H1 (cell line): ENCODE measurements around the gene NFKBIZ. TPM values are rescaled to one million over a fixed set of nuclear protein-coding genes. Genes with fewer than 3 reads are reported as not detected.

ENCODE experiments used
- BCL11A ChIP-seq, 2 experiments: IDR thresholded peaks; one replicate each; pipeline ENCODE4 v1.6.1; 2011; ENCODE audit warnings: low read depth in 2 of 2, low read length in 2 of 2, mild to moderate bottlenecking in 2 of 2
- CBX8 ChIP-seq: fragments of 300-800, 300-1000 bp; sonication (generic); IDR thresholded peaks from 2 replicates; pipeline ENCODE4 v1.7.1; 2016; ENCODE audit warnings: low read depth, low read length, borderline replicate concordance
- CEBPB ChIP-seq: IDR thresholded peaks from 2 replicates; pipeline ENCODE4 v1.6.1; 2012; ENCODE audit warnings: low read depth, low read length
- EGR1 ChIP-seq: IDR thresholded peaks from 2 replicates; pipeline ENCODE4 v1.6.1; 2011; ENCODE audit warnings: low read depth, low read length, borderline replicate concordance
- EZH2 ChIP-seq: fragments of 200-600 bp; sonication (generic); IDR thresholded peaks from 2 replicates; pipeline ENCODE4 v1.7.1; 2012; ENCODE audit warnings: low read depth, mild to moderate bottlenecking, moderate library complexity, low read length, inconsistent platforms; ENCODE audit not compliant: severe bottlenecking
- KDM1A ChIP-seq: fragments of 200-600, 300-600 bp; sonication (generic); IDR thresholded peaks from 2 replicates; pipeline ENCODE4 v1.7.1; 2016; ENCODE audit warnings: mild to moderate bottlenecking, low read length, borderline replicate concordance
- KDM4A ChIP-seq: IDR thresholded peaks from one replicate; pipeline ENCODE4 v1.7.1; 2012; ENCODE audit warnings: low read depth, mild to moderate bottlenecking, moderate library complexity, low read length, inconsistent platforms; ENCODE audit not compliant: severe bottlenecking
- KDM5A ChIP-seq: fragments of 200-600 bp; IDR thresholded peaks from 2 replicates; pipeline ENCODE4 v1.7.1; 2012; ENCODE audit warnings: mild to moderate bottlenecking, low read length, inconsistent platforms, mixed read lengths
- NANOG ChIP-seq: IDR thresholded peaks from 2 replicates; pipeline ENCODE4 v1.6.1; 2011; ENCODE audit warnings: low read length, low read depth, mild to moderate bottlenecking, inconsistent platforms; ENCODE audit not compliant: insufficient read depth, poor library complexity, severe bottlenecking
- RAD21 ChIP-seq, 2 experiments: IDR thresholded peaks in 1 of 2; conservative IDR thresholded peaks in 1 of 2; 2 replicates each; pipeline ENCODE4 v1.6.1; 2011; ENCODE audit warnings: low read depth in 2 of 2, low read length in 2 of 2, improper control_type of control experiment in 1 of 2, inconsistent platforms in 1 of 2, mild to moderate bottlenecking in 1 of 2, moderate library complexity in 1 of 2
- RXRA ChIP-seq: IDR thresholded peaks from 2 replicates; pipeline ENCODE4 v1.6.1; 2011; ENCODE audit warnings: low read depth, mild to moderate bottlenecking, low read length, moderate library complexity; ENCODE audit not compliant: insufficient read depth
- SIX5 ChIP-seq: IDR thresholded peaks from 2 replicates; pipeline ENCODE4 v1.6.1; 2011; ENCODE audit warnings: mild to moderate bottlenecking, low read depth, low read length
- TAF1 ChIP-seq: IDR thresholded peaks from 2 replicates; pipeline ENCODE4 v1.6.1; 2011; ENCODE audit warnings: mild to moderate bottlenecking, low read depth, low read length
- TAF7 ChIP-seq: optimal IDR thresholded peaks from 2 replicates; pipeline ENCODE3; 2011; ENCODE audit warnings: low read depth, mild to moderate bottlenecking, inconsistent platforms, low read length, moderate library complexity, borderline replicate concordance
- TCF12 ChIP-seq: IDR thresholded peaks from 2 replicates; pipeline ENCODE4 v1.6.1; 2011; ENCODE audit warnings: low read depth, mild to moderate bottlenecking, low read length
- polyA plus RNA-seq, 7 experiments: library from polyadenylated mRNA; depleted of rRNA in 3 of 7; stranded (reverse) in 5 of 7; unstranded in 2 of 7; fragments of >200 nt in 5 of 7; fragments of 200-250 nt in 2 of 7; gene quantifications; 1 replicate in 5 of 7; 2 replicates in 1 of 7; 4 replicates in 1 of 7; pipeline versions ENCODE4 v1.2.1 to v1.2.3, GENCODE V29; 2011 to 2013; ENCODE audit warnings: missing spikeins in 2 of 7, mixed read lengths in 2 of 7
- total RNA-seq: library from RNA; stranded (reverse); fragmentation: NEBNext Ultra II Directional; extraction: Animal tissue kit (Norgen Biotek cat#: 25700); gene quantifications from 2 replicates; pipeline ENCODE4 v1.2.1, GENCODE V29; 2021
- TF ChIP-seq, protein P1 (sequence below): IDR thresholded peaks from 2 replicates; pipeline ENCODE4 v1.6.1; 2012; ENCODE audit warnings: inconsistent platforms
- TF ChIP-seq, protein P2 (sequence below): IDR thresholded peaks from 2 replicates; pipeline ENCODE4 v1.6.1; 2011; ENCODE audit warnings: low read depth, mild to moderate bottlenecking, low read length; ENCODE audit not compliant: insufficient read depth
- TF ChIP-seq, protein P3 (sequence below): IDR thresholded peaks from 2 replicates; pipeline ENCODE4 v1.6.1; 2011; ENCODE audit warnings: low read length, improper control_type of control experiment

Gene NFKBIZ
- total and polyA plus RNA-seq, 2 of the 8 experiments (the other 6 are each of a cell fraction or from before 2014, with no cell fraction given) = 7.2 to 24.5 TPM

DNA sequence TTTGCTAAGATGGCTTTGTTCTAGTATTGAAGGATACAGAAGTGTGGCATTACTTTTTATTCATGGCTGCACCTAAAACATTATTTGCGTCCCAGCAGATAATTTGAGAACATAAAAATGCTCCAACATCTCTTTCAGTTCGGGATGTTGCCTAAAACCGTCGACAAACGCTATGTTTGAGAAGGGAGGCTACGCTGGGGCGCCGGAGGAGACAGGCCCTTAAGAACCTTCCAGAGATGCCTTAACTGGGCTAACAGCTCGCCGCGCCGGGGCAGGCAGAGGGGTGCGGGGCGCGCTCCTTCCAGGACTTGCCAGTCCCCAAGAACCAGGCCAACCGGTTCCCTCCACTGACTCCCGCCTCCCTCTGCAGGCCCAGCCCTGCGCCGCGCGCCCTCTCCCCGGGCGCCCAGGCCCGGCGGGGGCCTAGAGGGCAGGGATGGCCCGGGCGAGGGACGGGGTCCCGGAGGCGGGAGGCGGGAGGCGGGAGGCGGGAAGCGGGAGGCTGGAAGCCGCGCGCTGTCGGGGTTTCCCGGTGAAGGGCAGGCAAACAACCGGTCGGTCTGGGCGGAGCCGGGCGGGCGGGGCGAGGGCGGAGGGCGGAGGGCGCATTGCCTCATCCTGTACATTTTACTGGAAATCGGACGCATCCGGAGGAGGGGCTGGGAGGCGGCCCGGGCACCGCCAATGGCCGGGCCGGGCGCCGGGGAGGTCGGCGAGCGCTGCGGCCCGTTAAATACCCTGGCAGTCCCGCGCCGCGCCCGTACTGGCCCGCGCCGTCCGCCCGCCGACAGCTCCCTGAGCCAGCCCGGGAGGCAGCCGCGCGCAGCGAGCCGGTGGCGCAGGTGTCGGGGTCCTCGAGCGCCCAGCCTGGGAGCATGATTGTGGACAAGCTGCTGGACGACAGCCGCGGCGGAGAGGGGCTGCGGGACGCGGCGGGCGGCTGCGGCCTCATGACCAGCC is at the start of gene NFKBIZ (continued):
- TF ChIP-seq EZH2 (no peak), SIX5 (no peak), NANOG (no peak), TAF1 (peak; percentile 91), CEBPB (peak; percentile 80), RAD21 (IDR thresholded peaks at IDR 0.05 in 1 of 2, conservative IDR thresholded peaks at IDR 0.05 in 1 of 2; ENCODE audit: low read depth in 2 of 2, low read length in 2 of 2) (peak in 1 of 2 experiments; percentile 27; a peak in 2 of 4 replicates), KDM4A (peak; percentile 73), KDM1A (no peak), RXRA (no peak), KDM5A (no peak), BCL11A (IDR thresholded peaks at IDR 0.05; ENCODE audit: low read depth in 2 of 2, low read length in 2 of 2) (no peak), CBX8 (no peak), TAF7 (peak; percentile 87), TCF12 (no peak), EGR1 (no peak)
- TF ChIP-seq, protein P1, sequence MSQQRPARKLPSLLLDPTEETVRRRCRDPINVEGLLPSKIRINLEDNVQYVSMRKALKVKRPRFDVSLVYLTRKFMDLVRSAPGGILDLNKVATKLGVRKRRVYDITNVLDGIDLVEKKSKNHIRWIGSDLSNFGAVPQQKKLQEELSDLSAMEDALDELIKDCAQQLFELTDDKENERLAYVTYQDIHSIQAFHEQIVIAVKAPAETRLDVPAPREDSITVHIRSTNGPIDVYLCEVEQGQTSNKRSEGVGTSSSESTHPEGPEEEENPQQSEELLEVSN = peak; percentile 15; the same call in 1 of the 2 replicates
- TF ChIP-seq, protein P2, sequence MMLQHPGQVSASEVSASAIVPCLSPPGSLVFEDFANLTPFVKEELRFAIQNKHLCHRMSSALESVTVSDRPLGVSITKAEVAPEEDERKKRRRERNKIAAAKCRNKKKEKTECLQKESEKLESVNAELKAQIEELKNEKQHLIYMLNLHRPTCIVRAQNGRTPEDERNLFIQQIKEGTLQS = no peak
- TF ChIP-seq, protein P3, sequence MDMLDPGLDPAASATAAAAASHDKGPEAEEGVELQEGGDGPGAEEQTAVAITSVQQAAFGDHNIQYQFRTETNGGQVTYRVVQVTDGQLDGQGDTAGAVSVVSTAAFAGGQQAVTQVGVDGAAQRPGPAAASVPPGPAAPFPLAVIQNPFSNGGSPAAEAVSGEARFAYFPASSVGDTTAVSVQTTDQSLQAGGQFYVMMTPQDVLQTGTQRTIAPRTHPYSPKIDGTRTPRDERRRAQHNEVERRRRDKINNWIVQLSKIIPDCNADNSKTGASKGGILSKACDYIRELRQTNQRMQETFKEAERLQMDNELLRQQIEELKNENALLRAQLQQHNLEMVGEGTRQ = no peak
- TF ChIP-seq, all 59 proteins: peak for 20
